IgD-negative memory B cell (primary cell): Measurements from ENCODE around the gene HIF3A. TPM values are rescaled to one million over a fixed set of nuclear protein-coding genes. Genes with fewer than 3 reads are reported as not detected.

ENCODE experiments used
- H3K27ac Mint-ChIP-seq, 3 donors: one replicate each; pipeline ENCODE4 v1.8.0; 2020 to 2022; ENCODE audit warnings: mild to moderate bottlenecking in 3 of 3, mixed read lengths in 3 of 3, moderate library complexity in 1 of 3
- H3K27me3 Mint-ChIP-seq: one replicate; pipeline ENCODE4 v1.8.0; 2021; ENCODE audit warnings: mixed read lengths
- H3K36me3 Mint-ChIP-seq: one replicate; pipeline ENCODE4 v1.8.0; 2020; ENCODE audit warnings: mild to moderate bottlenecking, mixed read lengths
- H3K4me1 Mint-ChIP-seq, 3 donors: one replicate each; pipeline ENCODE4 v1.8.0; 2020 to 2022; ENCODE audit warnings: mixed read lengths in 3 of 3, mild to moderate bottlenecking in 1 of 3
- H3K4me3 Mint-ChIP-seq, 4 donors: one replicate each; pipeline ENCODE4 v1.8.0; 2020 to 2022; ENCODE audit warnings: mild to moderate bottlenecking in 4 of 4, mixed read lengths in 4 of 4, moderate library complexity in 3 of 4
- H3K9me3 Mint-ChIP-seq, 3 donors: one replicate each; pipeline ENCODE4 v1.8.0; 2020 to 2021; ENCODE audit warnings: mixed read lengths in 3 of 3, mild to moderate bottlenecking in 1 of 3
- polyA plus RNA-seq: library from polyadenylated mRNA; unstranded; fragments of 300-500 nt; fragmentation: Illumina TruSeq; gene quantifications from one replicate; pipeline ENCODE4 v1.2.3, GENCODE V29; 2021

HIF3A gene
- polyA plus RNA-seq, 1 donor from 2014 or later = not detected

DNA sequence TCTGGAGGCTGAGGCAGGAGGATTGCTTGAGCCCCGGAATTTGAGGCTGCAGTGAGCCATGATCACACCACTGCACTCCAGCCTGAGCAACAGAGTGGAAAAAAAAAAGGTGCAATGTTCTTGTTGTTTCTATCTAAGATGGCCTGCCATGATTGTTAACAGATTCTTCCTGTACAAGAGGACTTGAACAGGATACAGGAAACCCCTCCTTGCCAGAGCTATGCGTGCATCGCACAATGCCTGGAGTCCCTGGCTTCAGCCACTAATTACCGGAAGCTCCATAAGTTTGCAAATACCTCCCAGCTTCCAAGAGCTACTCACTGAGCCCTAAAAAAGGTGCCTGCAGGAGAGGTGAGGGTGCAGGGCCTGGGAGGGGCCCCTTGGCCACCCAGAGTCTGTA is 13.1 kb upstream of the HIF3A start:
- Mint-ChIP-seq H3K9me3 (peaks cover 0 to 7% (median 0%) of the 10 kb centered on the region in 3 donors), H3K27me3 (peaks cover 11% of the 10 kb centered on the region), H3K4me1 (no peaks in the 10 kb centered on the region), H3K27ac (peak overlapping the region in 1 of 3 donors; percentile 50), H3K4me3 (no peak overlapping the region), H3K36me3 (no peaks in the 10 kb centered on the region)

DNA sequence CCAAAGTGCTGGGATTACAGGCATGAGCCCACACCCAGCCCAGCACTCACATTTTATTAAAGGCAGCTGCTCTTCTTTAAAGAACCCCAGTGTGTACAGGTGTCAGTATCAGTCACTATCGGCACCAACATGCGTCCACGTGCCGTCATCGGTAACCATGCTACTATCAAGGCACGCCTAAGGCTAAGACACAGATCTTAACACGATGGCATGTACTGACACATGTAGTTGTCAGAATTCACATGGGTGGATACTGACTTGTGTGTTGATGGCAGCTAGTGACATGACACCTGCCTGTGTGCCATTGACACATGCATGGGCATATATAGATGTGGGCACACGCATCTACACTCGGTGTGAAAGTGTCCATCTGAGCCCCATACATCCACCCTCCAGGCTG is 12.2 kb upstream of the HIF3A start:
- Mint-ChIP-seq H3K4me3 (no peak overlapping the region), H3K4me1 (no peaks in the 10 kb centered on the region), H3K27ac (no peak overlapping the region), H3K27me3 (peaks cover 10% of the 10 kb centered on the region), H3K36me3 (no peaks in the 10 kb centered on the region), H3K9me3 (peaks cover under 1 to 7% (median 4%) of the 10 kb centered on the region in 3 donors)

DNA sequence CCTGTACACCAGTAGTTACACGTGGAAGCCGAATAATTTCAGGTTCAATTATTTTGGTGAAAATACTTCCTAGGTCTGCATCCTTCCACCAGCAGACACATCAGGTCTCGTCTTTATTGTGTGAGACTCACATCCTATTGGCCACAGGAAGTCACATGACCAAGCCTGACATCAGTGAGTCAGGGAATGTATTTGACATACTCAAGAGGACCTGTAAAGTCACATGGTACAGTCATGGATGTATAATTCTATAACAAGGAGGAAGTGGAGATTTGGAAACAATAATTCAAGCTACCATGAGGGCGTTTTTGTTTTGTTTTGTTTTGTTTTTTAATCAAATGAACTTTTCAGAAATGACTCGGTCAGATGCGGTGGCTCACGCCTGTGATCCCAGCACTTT is 9.3 kb upstream of the HIF3A start:
- Mint-ChIP-seq H3K9me3 (peaks cover 2 to 8% (median 7%) of the 10 kb centered on the region in 3 donors), H3K36me3 (no peaks in the 10 kb centered on the region), H3K27me3 (peaks cover 10% of the 10 kb centered on the region), H3K4me3 (no peak overlapping the region), H3K27ac (no peak overlapping the region), H3K4me1 (no peaks in the 10 kb centered on the region)

DNA sequence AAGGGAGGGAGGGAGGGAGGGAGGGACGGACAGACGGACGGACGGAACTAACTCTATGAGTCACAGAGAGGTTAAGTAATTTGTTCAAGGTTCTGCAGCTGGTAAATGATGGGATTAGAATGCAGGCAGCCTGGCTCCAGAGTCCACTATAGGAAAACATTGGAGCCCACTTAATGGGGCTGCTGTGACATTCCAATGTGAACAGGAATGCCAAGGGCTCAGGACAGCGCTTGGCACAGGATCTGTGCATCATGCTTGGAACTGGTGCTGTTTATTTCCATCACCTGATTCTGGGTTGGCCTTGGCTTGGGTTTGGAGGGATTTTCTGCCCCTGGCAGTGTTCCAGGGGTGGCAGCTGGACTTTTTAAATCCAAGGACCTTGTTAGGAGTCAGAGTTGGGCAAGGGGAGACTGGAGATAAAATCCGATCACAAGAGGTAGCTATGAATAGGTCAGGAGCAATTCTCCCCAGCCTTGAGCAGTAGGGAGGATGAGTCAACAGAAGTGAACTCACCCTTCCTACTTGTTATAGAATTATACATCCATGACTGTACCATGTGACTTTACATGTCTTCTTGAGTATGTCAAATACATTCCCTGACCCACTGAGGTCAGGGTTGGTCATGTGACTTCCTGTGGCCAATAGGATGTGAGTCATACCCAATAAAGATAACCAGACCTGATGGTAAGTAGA is 7.8 kb upstream of the HIF3A start:
- no peak overlapping the region for H3K4me3 Mint-ChIP-seq
- H3K4me1 Mint-ChIP-seq = no peaks in the 10 kb centered on the region
- H3K27ac Mint-ChIP-seq = no peak overlapping the region
- H3K27me3 Mint-ChIP-seq = peaks cover 10% of the 10 kb centered on the region
- peaks cover 2 to 8% (median 7%) of the 10 kb centered on the region in 3 donors for H3K9me3 Mint-ChIP-seq
- H3K36me3 Mint-ChIP-seq = no peaks in the 10 kb centered on the region

DNA sequence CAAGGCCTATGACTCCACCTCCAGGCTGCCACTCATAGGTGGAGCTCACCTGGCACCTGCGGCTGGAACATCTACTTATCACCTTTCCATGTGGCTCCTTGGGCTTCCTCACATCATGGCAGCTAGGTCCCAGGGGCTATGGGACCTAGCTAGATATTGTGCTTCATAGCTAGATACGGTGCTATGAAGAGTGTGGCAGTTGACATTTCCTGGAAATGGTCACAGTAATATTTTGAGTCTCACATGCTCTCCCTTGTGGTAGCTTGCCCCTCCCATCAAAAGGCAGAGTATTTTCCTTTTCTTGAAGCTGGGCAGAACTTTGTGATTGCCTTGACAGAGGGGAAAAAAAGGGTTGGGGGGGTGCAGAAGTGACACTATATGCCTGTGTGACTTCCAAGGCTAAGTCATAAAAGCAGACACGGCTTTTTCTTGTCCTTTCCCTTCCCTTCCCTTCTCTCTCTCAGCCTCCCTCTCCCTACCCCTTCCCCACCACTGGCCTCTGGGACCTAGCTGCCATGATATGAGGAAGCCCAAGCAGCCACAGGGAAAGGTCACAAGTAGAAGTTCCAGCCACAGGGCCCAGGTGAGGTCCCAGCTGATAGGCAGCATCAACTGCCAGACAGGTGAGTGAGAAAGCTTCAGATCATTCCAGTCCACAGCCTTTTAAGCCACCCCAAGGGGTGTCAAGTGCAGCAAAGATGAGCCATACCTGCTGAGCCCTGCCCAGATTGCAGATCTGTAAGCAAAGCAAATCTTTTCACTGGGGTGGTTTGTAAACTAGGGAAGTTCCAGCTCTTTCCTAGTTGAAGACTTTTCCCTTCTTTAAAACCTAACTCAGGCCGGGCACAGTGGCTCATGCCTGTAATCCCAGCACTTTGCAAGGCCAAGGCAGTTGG is 6.9 kb upstream of the HIF3A start:
- Mint-ChIP-seq H3K9me3 (peaks cover 2 to 8% (median 7%) of the 10 kb centered on the region in 3 donors), H3K4me3 (no peak overlapping the region), H3K36me3 (peaks cover 3% of the 10 kb centered on the region), H3K4me1 (peaks cover 0 to 1% (median 0%) of the 10 kb centered on the region in 3 donors), H3K27me3 (peaks cover 10% of the 10 kb centered on the region), H3K27ac (no peak overlapping the region)

DNA sequence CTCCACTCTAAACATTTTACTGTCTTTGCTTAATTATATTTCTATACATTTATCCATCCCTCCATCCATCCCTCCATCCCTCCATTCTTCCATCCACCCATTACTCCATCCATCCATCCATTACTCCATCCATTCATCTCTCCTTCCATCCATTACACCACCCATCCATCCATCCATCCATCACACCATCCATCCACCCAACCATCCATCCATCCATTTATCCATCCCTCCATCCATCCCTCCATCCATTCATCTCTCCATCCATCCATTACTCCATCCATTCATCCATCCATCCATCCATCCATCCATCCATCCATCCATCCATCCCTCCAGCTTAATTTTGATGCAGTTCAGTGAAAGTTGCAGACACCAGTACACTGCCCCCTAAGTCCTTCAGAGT is 5.0 kb upstream of the HIF3A start:
- Mint-ChIP-seq H3K27me3 (peaks cover 16% of the 10 kb centered on the region), H3K4me1 (peaks cover 0 to 1% (median 0%) of the 10 kb centered on the region in 3 donors), H3K36me3 (peaks cover 5% of the 10 kb centered on the region), H3K9me3 (peaks cover 5 to 8% (median 7%) of the 10 kb centered on the region in 3 donors), H3K4me3 (no peak overlapping the region), H3K27ac (no peak overlapping the region)

DNA sequence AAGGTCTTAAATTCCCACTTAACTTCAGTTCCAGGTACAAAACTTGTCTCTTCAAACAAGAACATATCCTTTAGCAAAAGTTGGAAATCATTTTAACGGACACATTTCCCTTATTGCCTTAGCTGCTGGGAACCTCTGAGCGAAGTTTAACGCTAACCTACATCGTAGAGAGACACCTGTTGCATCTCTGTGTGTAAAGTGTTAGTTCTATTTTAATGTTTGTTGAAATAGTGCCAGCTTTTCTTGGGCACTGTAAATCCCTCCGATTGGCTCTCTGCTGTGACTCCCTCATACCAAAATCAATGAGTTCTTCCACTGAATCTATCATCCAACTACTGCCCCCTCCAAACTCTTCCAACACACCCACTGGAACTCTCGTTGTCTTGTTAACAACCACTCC is 2.3 kb upstream of the HIF3A start:
- Mint-ChIP-seq H3K4me3 (no peak overlapping the region), H3K27me3 (peaks cover 18% of the 10 kb centered on the region), H3K27ac (no peak overlapping the region), H3K4me1 (peaks cover 0 to 1% (median 0%) of the 10 kb centered on the region in 3 donors), H3K36me3 (peaks cover 5% of the 10 kb centered on the region), H3K9me3 (peaks cover 0 to 5% (median 4%) of the 10 kb centered on the region in 3 donors)

DNA sequence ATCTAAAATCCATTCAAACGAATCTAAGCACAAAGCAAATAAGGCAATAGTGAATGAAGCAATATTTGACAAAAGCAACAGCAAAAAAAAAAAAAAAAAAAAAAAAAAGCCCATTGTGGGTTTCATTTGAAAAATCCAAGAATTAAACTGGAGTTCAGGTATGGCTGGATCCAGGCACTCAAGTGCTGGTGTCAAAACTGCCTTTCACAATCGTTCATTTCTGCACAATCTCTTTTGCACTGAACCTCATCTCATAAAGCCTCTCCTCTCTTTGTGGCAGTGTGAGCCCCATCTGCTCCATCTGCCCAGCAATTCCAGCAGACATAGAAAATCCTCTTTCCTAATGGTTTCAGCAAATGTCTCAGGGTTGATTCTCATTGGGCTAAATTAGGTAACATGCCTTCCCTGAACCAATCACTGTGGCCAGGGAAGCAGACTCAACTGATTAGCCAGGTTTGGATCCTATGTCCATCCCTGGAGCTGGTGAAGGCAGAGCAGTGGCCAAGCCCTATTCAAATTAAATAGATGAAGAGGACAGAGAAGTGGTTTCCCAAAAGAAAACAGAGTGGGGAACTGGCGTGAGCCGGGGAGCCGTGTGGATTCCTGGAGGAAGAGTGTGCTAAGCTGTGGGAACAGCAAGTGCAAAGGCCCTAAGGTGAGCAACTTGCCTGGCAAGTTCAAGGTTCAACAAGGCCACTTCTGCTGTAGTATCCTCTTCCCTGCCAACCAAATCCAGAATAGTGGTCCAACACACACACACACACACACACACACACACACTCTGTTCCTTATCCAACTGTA is 1.2 kb upstream of the HIF3A start:
- Mint-ChIP-seq H3K27ac (peak overlapping the region in 1 of 3 donors; percentile 78), H3K27me3 (peaks cover 21% of the 10 kb centered on the region), H3K4me3 (peak overlapping the region in 1 of 4 donors; percentile 78), H3K9me3 (peaks cover 0 to 3% (median 0%) of the 10 kb centered on the region in 3 donors), H3K36me3 (peaks cover 5% of the 10 kb centered on the region), H3K4me1 (peaks cover 0 to 1% (median 0%) of the 10 kb centered on the region in 3 donors)

DNA sequence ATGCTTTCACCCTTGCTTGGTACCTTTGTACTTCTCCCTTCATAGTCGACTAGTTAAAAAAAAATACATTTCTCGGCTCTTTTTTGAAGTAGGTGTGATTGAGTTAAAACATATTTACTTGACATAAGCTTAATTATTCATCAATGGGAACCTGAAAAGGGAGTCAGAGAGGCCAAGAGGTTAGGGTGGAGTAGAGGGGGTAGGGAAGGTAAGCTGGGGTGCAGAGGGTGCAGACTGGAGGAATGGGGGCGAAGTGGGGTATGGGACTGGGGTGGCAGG is 701 bp upstream of the HIF3A start:
- H3K4me3 Mint-ChIP-seq = no peak overlapping the region

DNA sequence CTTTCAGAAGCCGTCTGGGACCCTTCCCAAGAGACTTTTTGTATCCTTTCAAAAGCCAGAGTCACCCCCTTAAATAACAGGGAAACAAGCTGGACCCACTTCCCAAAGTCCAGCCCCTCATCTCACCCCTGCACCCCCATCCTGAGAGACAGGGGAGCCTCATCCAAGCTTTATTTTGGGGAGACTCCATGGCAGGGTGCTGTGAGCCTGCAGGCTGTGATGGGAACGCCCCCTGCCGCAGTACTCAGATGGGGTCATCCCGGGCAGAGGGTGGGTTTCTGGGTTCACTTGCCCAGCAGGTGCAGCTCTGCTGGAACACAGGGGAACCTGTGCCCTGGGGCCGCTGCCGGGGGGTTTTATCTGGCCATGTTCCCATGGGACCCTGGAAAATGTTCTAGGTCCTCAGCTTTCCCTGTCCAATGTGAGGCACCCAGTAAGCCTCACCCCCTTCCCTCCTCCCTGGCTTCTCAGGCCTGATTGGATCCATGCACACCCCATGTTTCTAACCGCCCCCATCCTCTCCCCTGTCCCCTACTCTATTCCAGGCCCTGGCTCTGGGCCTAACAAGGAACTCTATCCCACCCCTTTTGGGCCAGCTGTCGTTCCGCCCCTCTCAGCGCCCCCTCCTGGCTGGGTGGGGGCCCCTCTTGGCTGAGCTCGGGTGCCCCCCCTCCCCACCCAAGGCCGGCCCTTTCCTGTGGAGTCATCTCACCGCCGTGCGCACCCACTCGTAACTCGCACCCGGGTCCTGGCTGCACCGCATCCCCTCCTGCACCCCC is 1.0 kb downstream of the HIF3A start:
- H3K4me3 Mint-ChIP-seq = no peak overlapping the region
- H3K4me1 Mint-ChIP-seq = peaks cover 0 to 1% (median 0%) of the 10 kb centered on the region in 3 donors
- peaks cover 5% of the 10 kb centered on the region for H3K36me3 Mint-ChIP-seq
- peaks cover 0 to 3% (median 0%) of the 10 kb centered on the region in 3 donors for H3K9me3 Mint-ChIP-seq
- H3K27me3 Mint-ChIP-seq = peaks cover 21% of the 10 kb centered on the region
- no peak overlapping the region for H3K27ac Mint-ChIP-seq

More for the DNA sequence above, 701 bp upstream of the HIF3A start:
- Mint-ChIP-seq H3K27ac (no peak overlapping the region), H3K9me3 (peaks cover 0 to 3% (median 0%) of the 10 kb centered on the region in 3 donors), H3K4me1 (peaks cover 0 to 1% (median 0%) of the 10 kb centered on the region in 3 donors), H3K27me3 (peaks cover 21% of the 10 kb centered on the region), H3K36me3 (peaks cover 5% of the 10 kb centered on the region)

DNA sequence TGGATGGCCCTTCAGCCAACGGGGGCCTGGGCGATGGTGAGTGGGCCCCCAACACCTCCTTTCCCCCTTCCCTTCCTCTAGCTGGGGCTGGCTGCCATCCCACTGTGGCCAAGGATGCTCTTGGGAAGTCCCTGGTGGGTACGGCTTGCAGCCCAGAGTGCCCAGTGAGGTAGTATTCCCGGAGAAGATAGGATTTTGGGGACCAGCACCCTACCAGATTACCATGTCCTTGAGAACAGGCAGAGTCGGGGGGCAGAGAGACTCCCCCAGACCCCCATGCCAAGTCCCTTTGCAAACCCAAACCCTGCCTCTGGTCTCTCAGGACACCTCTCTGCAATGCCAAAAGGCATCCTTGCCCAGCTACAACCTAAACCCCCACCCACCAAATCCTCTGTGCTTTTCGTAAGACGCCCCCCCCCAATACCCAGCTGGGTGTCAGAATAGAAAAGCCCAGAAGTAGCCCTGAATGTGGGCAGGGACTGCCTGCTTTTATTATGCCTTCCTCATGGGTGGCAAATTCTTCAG is 1.7 kb downstream of the HIF3A start:
- Mint-ChIP-seq H3K4me1 (peaks cover 0 to 1% (median 0%) of the 10 kb centered on the region in 3 donors), H3K27me3 (peaks cover 21% of the 10 kb centered on the region), H3K9me3 (peaks cover 0 to 3% (median 0%) of the 10 kb centered on the region in 3 donors), H3K27ac (no peak overlapping the region), H3K4me3 (no peak overlapping the region), H3K36me3 (peaks cover 5% of the 10 kb centered on the region)

DNA sequence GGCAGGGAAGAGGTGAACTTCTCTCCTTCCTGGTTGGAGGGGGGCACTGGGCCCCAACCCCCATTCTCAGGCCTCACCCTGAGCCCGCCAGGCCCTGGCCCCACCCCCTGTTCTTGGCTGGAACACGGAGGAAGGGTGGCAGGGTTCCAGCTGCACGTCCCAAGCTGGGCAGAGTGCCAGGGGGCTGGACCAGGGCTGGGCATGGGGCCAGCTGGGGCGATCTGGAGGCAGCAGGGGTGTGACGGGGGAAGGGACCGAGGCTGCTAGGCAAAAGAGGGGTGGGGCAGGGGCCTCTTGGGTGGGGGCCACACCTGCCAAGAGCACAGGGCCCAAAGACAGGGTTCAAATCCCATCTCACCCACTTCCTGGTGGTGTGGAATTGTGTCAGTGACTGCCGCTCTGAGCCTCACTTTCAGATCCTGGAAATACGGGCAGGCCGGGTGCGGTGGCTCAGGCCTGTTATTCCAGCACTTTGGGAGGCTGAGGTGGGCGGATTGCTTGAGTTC is 2.2 kb downstream of the HIF3A start:
- no peak overlapping the region for H3K4me3 Mint-ChIP-seq
- no peak overlapping the region for H3K27ac Mint-ChIP-seq
- H3K27me3 Mint-ChIP-seq = peaks cover 21% of the 10 kb centered on the region
- peaks cover 5% of the 10 kb centered on the region for H3K36me3 Mint-ChIP-seq
- H3K9me3 Mint-ChIP-seq = peaks cover 0 to 3% (median 2%) of the 10 kb centered on the region in 3 donors
- peaks cover 0 to 1% (median 0%) of the 10 kb centered on the region in 3 donors for H3K4me1 Mint-ChIP-seq

DNA sequence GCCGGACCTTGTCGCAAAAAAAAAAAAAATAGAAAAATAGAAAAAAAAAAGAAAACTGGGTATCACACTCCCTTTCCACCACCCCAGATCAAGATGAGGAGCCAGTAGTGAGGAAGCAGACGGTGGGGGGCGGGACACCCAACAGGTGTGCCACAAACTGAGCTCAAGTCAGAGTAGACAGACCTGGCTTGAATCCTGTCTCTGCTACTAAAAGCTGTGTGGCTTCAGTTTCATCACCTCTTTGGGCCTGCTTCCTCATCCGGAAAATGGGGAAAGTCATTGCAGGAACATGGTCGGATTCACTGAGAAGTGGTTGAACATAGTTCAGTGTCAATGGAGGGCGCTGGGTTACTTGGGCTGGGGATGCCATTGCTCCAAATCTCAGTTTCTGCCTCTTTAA is 2.9 kb downstream of the HIF3A start:
- peaks cover 2 to 4% (median 3%) of the 10 kb centered on the region in 3 donors for H3K9me3 Mint-ChIP-seq
- no peak overlapping the region for H3K4me3 Mint-ChIP-seq
- no peak overlapping the region for H3K27ac Mint-ChIP-seq
- no peaks in the 10 kb centered on the region for H3K4me1 Mint-ChIP-seq
- peaks cover 2% of the 10 kb centered on the region for H3K36me3 Mint-ChIP-seq
- H3K27me3 Mint-ChIP-seq = peaks cover 16% of the 10 kb centered on the region

DNA sequence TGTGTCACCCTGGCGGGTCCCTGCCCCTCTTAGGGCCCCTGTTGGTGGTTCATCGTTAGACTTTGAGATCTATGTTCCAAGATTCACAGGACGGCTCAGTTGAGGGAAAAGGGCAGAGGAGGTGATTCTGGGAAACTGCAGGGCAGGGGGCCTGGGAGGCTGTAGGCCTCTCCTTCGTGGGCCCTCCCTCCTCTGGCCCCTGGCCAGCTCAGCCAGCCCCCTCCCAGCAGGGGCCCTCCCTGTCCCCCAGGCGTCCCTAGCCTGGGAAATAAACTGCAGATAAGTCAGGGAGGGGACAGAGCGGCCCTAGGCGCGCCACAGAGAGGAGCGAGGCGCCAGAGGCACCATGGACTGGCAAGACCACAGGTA is 6.5 kb downstream of the HIF3A start:
- no peaks in the 10 kb centered on the region for H3K4me1 Mint-ChIP-seq
- H3K36me3 Mint-ChIP-seq = peaks cover 3% of the 10 kb centered on the region
- H3K27me3 Mint-ChIP-seq = peaks cover 5% of the 10 kb centered on the region
- no peak overlapping the region for H3K4me3 Mint-ChIP-seq
- H3K27ac Mint-ChIP-seq = no peak overlapping the region
- H3K9me3 Mint-ChIP-seq = peaks cover 4 to 12% (median 6%) of the 10 kb centered on the region in 3 donors
